OCI-LY1 (cell line): ENCODE data around the gene BTNL9.

Experiments used
- EZH2 ChIP-seq: fragments of 200-600 bp; sonication (generic), shearing (Covaris generic); IDR thresholded peaks from 2 replicates; pipeline ENCODE4 v1.8.0; 2017; ENCODE audit warnings: borderline replicate concordance, mixed run types, mild to moderate bottlenecking, antibody characterized with exemption, low read length, moderate library complexity, mixed read lengths
- TF ChIP-seq, protein P1 (sequence below): fragments of 200-600 bp; sonication (generic), shearing (Covaris generic); IDR thresholded peaks from 2 replicates; pipeline ENCODE4 v1.5.1; 2017; ENCODE audit warnings: mild to moderate bottlenecking, antibody characterized with exemption, low read length, moderate library complexity, mixed read lengths

DNA sequence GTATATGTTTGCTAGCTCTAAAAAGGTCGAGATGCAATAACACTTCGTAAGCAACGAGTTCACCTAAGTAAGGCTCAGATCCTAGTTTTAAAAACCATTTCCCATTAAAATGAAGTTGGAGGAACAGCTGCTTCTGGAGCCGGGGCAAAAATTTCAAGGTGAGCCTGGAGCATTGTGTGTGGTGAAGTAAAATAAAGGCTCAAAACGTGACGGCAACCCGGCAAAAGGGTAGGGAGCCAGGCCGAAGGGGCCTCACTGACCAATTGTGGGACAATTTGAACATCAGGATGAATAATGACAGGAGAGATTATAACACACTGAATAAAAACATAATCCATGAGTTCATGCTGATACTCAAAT is 20.1 kb downstream of the BTNL9 start:
- TF ChIP-seq, protein P1, sequence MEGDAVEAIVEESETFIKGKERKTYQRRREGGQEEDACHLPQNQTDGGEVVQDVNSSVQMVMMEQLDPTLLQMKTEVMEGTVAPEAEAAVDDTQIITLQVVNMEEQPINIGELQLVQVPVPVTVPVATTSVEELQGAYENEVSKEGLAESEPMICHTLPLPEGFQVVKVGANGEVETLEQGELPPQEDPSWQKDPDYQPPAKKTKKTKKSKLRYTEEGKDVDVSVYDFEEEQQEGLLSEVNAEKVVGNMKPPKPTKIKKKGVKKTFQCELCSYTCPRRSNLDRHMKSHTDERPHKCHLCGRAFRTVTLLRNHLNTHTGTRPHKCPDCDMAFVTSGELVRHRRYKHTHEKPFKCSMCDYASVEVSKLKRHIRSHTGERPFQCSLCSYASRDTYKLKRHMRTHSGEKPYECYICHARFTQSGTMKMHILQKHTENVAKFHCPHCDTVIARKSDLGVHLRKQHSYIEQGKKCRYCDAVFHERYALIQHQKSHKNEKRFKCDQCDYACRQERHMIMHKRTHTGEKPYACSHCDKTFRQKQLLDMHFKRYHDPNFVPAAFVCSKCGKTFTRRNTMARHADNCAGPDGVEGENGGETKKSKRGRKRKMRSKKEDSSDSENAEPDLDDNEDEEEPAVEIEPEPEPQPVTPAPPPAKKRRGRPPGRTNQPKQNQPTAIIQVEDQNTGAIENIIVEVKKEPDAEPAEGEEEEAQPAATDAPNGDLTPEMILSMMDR: no peak
- TF ChIP-seq EZH2: no peak
